ENCODE results near the gene OR8G1.

The OR8G1 gene

GRCh38 chr11:124195189-124195734 lies 45.6 kb upstream of the OR8G1 start:
- TF ChIP-seq TCF12 (IDR thresholded peaks at IDR 0.05; ENCODE audit: low read depth) = no peak
- TF ChIP-seq RAD21 (IDR thresholded peaks at IDR 0.05; ENCODE audit: low read depth) = peak; percentile 66
- TF ChIP-seq USF1 (IDR thresholded peaks at IDR 0.05) = 0 out of 2 replicates have a peak, but pooled peaks have one; percentile 16
- TF ChIP-seq REST (IDR thresholded peaks at IDR 0.05; ENCODE audit: low read depth) = no peak

GRCh38 chr11:124197999-124198398 lies 42.9 kb upstream of the OR8G1 start:
- TF ChIP-seq RAD21 (IDR thresholded peaks at IDR 0.05; ENCODE audit: low read depth) (no peak), NFIC (IDR thresholded peaks at IDR 0.05) (no peak), TCF12 (IDR thresholded peaks at IDR 0.05; ENCODE audit: low read depth) (no peak), CEBPB (IDR thresholded peaks at IDR 0.05) (no peak), ZBTB7A (IDR thresholded peaks at IDR 0.05; ENCODE audit: low read depth) (no peak), REST (IDR thresholded peaks at IDR 0.05; ENCODE audit: low read depth) (no peak), EGR1 (IDR thresholded peaks at IDR 0.05) (no peak), TAF1 (IDR thresholded peaks at IDR 0.05; ENCODE audit: low read depth) (no peak), CREB1 (IDR thresholded peaks at IDR 0.05; ENCODE audit: low read depth) (no peak), MAX (IDR thresholded peaks at IDR 0.05) (no peak), YY1 (IDR thresholded peaks at IDR 0.05; ENCODE audit: low read depth) (no peak), TEAD4 (IDR thresholded peaks at IDR 0.05) (no peak), USF1 (IDR thresholded peaks at IDR 0.05) (no peak), FOXM1 (IDR thresholded peaks at IDR 0.05; ENCODE audit: borderline replicate concordance, low read depth) (no peak), EP300 (IDR thresholded peaks at IDR 0.05; ENCODE audit: borderline replicate concordance) (no peak)

GRCh38 chr11:124198897-124199296 lies 42.0 kb upstream of the OR8G1 start:
- TF ChIP-seq FOXM1 (IDR thresholded peaks at IDR 0.05; ENCODE audit: borderline replicate concordance, low read depth) = no peak
- TF ChIP-seq USF1 (IDR thresholded peaks at IDR 0.05) = no peak
- TF ChIP-seq MAX (IDR thresholded peaks at IDR 0.05) = no peak
- no peak for TF ChIP-seq TEAD4 (IDR thresholded peaks at IDR 0.05)
- no peak for TF ChIP-seq EP300 (IDR thresholded peaks at IDR 0.05; ENCODE audit: borderline replicate concordance)
- TF ChIP-seq CREB1 (IDR thresholded peaks at IDR 0.05; ENCODE audit: low read depth) = no peak
- TF ChIP-seq RAD21 (IDR thresholded peaks at IDR 0.05; ENCODE audit: low read depth) = no peak
- no peak for TF ChIP-seq NFIC (IDR thresholded peaks at IDR 0.05)
- no peak for TF ChIP-seq REST (IDR thresholded peaks at IDR 0.05; ENCODE audit: low read depth)
- TF ChIP-seq YY1 (IDR thresholded peaks at IDR 0.05; ENCODE audit: low read depth) = no peak
- no peak for TF ChIP-seq TCF12 (IDR thresholded peaks at IDR 0.05; ENCODE audit: low read depth)
- no peak for TF ChIP-seq TAF1 (IDR thresholded peaks at IDR 0.05; ENCODE audit: low read depth)
- TF ChIP-seq ZBTB7A (IDR thresholded peaks at IDR 0.05; ENCODE audit: low read depth) = no peak
- no peak for TF ChIP-seq EGR1 (IDR thresholded peaks at IDR 0.05)
- TF ChIP-seq CEBPB (IDR thresholded peaks at IDR 0.05) = no peak

- TF ChIP-seq USF1 (IDR thresholded peaks at IDR 0.05) = no peak
- no peak for TF ChIP-seq YY1 (IDR thresholded peaks at IDR 0.05; ENCODE audit: low read depth)
- TF ChIP-seq ZBTB7A (IDR thresholded peaks at IDR 0.05; ENCODE audit: low read depth) = no peak
- no peak for TF ChIP-seq MAX (IDR thresholded peaks at IDR 0.05)
- no peak for TF ChIP-seq EP300 (IDR thresholded peaks at IDR 0.05; ENCODE audit: borderline replicate concordance)
- no peak for TF ChIP-seq CREB1 (IDR thresholded peaks at IDR 0.05; ENCODE audit: low read depth)
- no peak for TF ChIP-seq TCF12 (IDR thresholded peaks at IDR 0.05; ENCODE audit: low read depth)
- no peak for TF ChIP-seq TEAD4 (IDR thresholded peaks at IDR 0.05)
- no peak for TF ChIP-seq REST (IDR thresholded peaks at IDR 0.05; ENCODE audit: low read depth)
- TF ChIP-seq RAD21 (IDR thresholded peaks at IDR 0.05; ENCODE audit: low read depth) = no peak
- no peak for TF ChIP-seq NFIC (IDR thresholded peaks at IDR 0.05)
- no peak for TF ChIP-seq CEBPB (IDR thresholded peaks at IDR 0.05)
- TF ChIP-seq EGR1 (IDR thresholded peaks at IDR 0.05) = no peak
- TF ChIP-seq TAF1 (IDR thresholded peaks at IDR 0.05; ENCODE audit: low read depth) = no peak
Measured at GRCh38 chr11:124199702-124200101, 41.2 kb upstream of the OR8G1 start.

Measured in Ishikawa (cell line).